ENCODE measurements around the gene ASB15. TPM values are rescaled to one million over a fixed set of nuclear protein-coding genes. Genes with fewer than 3 reads are reported as not detected.

Gene ASB15
- total RNA-seq, 1 experiment from 2014 or later, result not detected

GRCh38 chr7:123573896-123574467 lies 27.6 kb upstream of the ASB15 start:
- no peak overlapping the region for H3K4me3 ChIP-seq
- no peaks in the 10 kb centered on the region for H3K36me3 ChIP-seq
- no peak overlapping the region for H3K27ac ChIP-seq
- H3K4me1 ChIP-seq, result no peaks in the 10 kb centered on the region; the same call in 1 of the 2 replicates
- no peaks in the 10 kb centered on the region; the same call in 1 of the 2 replicates for H3K27me3 ChIP-seq
- no peak for DNase-seq
- H3K9me3 ChIP-seq (replicated peaks), result no peaks in the 10 kb centered on the region

- Histone ChIP-seq H3K36me3 (no peaks in the 10 kb centered on the region), H3K9me3 (replicated peaks) (no peaks in the 10 kb centered on the region), H3K4me3 (no peak overlapping the region), H3K27me3 (no peaks in the 10 kb centered on the region; the same call in none of the 2 replicates), H3K4me1 (no peaks in the 10 kb centered on the region), H3K27ac (no peak overlapping the region)
- no peak for DNase-seq
Measured at GRCh38 chr7:123579416-123579815, 22.2 kb upstream of the ASB15 start.

- Histone ChIP-seq H3K36me3 (no peaks in the 10 kb centered on the region), H3K9me3 (replicated peaks) (no peaks in the 10 kb centered on the region), H3K4me1 (no peaks in the 10 kb centered on the region), H3K4me3 (no peak overlapping the region), H3K27ac (no peak overlapping the region), H3K27me3 (no peaks in the 10 kb centered on the region; the same call in none of the 2 replicates)
- peak; percentile 19 to 54 for DNase-seq
Measured at GRCh38 chr7:123580406-123581161, 21.0 kb upstream of the ASB15 start.

- no peaks in the 10 kb centered on the region for H3K9me3 ChIP-seq (replicated peaks)
- H3K4me1 ChIP-seq, result no peaks in the 10 kb centered on the region
- H3K4me3 ChIP-seq, result no peak overlapping the region
- no peak overlapping the region for H3K27ac ChIP-seq
- no peaks in the 10 kb centered on the region; the same call in none of the 2 replicates for H3K27me3 ChIP-seq
- no peak for DNase-seq
- no peaks in the 10 kb centered on the region for H3K36me3 ChIP-seq
Measured at GRCh38 chr7:123581162-123581459, 20.5 kb upstream of the ASB15 start.

GRCh38 chr7:123583821-123584220 lies 17.8 kb upstream of the ASB15 start:
- Histone ChIP-seq H3K36me3 (no peaks in the 10 kb centered on the region), H3K4me3 (no peak overlapping the region), H3K27ac (no peak overlapping the region), H3K9me3 (replicated peaks) (no peaks in the 10 kb centered on the region), H3K4me1 (no peaks in the 10 kb centered on the region), H3K27me3 (no peaks in the 10 kb centered on the region; the same call in none of the 2 replicates)
- DNase-seq, result no peak

- no peak overlapping the region for H3K27ac ChIP-seq
- no peak overlapping the region for H3K4me3 ChIP-seq
- no peaks in the 10 kb centered on the region for H3K4me1 ChIP-seq
- DNase-seq, result no peak
- no peaks in the 10 kb centered on the region for H3K9me3 ChIP-seq (replicated peaks)
- H3K27me3 ChIP-seq, result no peaks in the 10 kb centered on the region
- no peaks in the 10 kb centered on the region for H3K36me3 ChIP-seq
Measured at GRCh38 chr7:123588376-123588775, 13.2 kb upstream of the ASB15 start.

GRCh38 chr7:123594813-123595241 lies 6.8 kb upstream of the ASB15 start:
- Histone ChIP-seq H3K4me3 (no peak overlapping the region), H3K27me3 (no peaks in the 10 kb centered on the region), H3K27ac (no peak overlapping the region), H3K4me1 (no peaks in the 10 kb centered on the region), H3K36me3 (no peaks in the 10 kb centered on the region), H3K9me3 (replicated peaks) (no peaks in the 10 kb centered on the region)
- DNase-seq, result peak; percentile 9 to 20

- no peak for DNase-seq
- Histone ChIP-seq H3K4me1 (no peaks in the 10 kb centered on the region), H3K36me3 (no peaks in the 10 kb centered on the region), H3K9me3 (replicated peaks) (no peaks in the 10 kb centered on the region), H3K27ac (no peak overlapping the region), H3K4me3 (no peak overlapping the region), H3K27me3 (no peaks in the 10 kb centered on the region)
Measured at GRCh38 chr7:123598657-123599056, 3.0 kb upstream of the ASB15 start.

- Histone ChIP-seq H3K9me3 (replicated peaks) (no peaks in the 10 kb centered on the region), H3K27ac (no peak overlapping the region), H3K4me1 (no peaks in the 10 kb centered on the region), H3K36me3 (no peaks in the 10 kb centered on the region), H3K27me3 (no peaks in the 10 kb centered on the region), H3K4me3 (no peak overlapping the region)
- DNase-seq, result no peak
Measured at GRCh38 chr7:123599766-123600165, 1.9 kb upstream of the ASB15 start.

- Histone ChIP-seq H3K27ac (no peak overlapping the region), H3K9me3 (replicated peaks) (no peaks in the 10 kb centered on the region), H3K4me3 (no peak overlapping the region), H3K27me3 (no peaks in the 10 kb centered on the region), H3K36me3 (no peaks in the 10 kb centered on the region), H3K4me1 (no peaks in the 10 kb centered on the region)
- DNase-seq, result no peak
Measured at GRCh38 chr7:123600876-123601275, 745 bp upstream of the ASB15 start.

GRCh38 chr7:123602648-123603047 lies 1.0 kb downstream of the ASB15 start:
- H3K9me3 ChIP-seq (replicated peaks), result no peaks in the 10 kb centered on the region
- no peaks in the 10 kb centered on the region for H3K36me3 ChIP-seq
- no peaks in the 10 kb centered on the region for H3K27me3 ChIP-seq
- no peak overlapping the region for H3K27ac ChIP-seq
- H3K4me3 ChIP-seq, result no peak overlapping the region
- DNase-seq, result no peak
- H3K4me1 ChIP-seq, result no peaks in the 10 kb centered on the region

- Histone ChIP-seq H3K4me1 (no peaks in the 10 kb centered on the region), H3K9me3 (replicated peaks) (no peaks in the 10 kb centered on the region), H3K4me3 (no peak overlapping the region), H3K27ac (no peak overlapping the region), H3K27me3 (no peaks in the 10 kb centered on the region), H3K36me3 (no peaks in the 10 kb centered on the region)
- no peak for DNase-seq
Measured at GRCh38 chr7:123604739-123605138, 3.1 kb downstream of the ASB15 start.

GRCh38 chr7:123607423-123607975 lies 5.9 kb downstream of the ASB15 start:
- Histone ChIP-seq H3K27ac (no peak overlapping the region), H3K4me3 (no peak overlapping the region), H3K9me3 (replicated peaks) (no peaks in the 10 kb centered on the region), H3K36me3 (no peaks in the 10 kb centered on the region), H3K4me1 (no peaks in the 10 kb centered on the region), H3K27me3 (no peaks in the 10 kb centered on the region)
- DNase-seq, result no peak

- peak; percentile 12 to 32 for DNase-seq
- H3K9me3 ChIP-seq (replicated peaks), result no peaks in the 10 kb centered on the region
- no peak overlapping the region for H3K4me3 ChIP-seq
- no peaks in the 10 kb centered on the region for H3K4me1 ChIP-seq
- no peaks in the 10 kb centered on the region for H3K36me3 ChIP-seq
- H3K27me3 ChIP-seq, result no peaks in the 10 kb centered on the region
- H3K27ac ChIP-seq, result no peak overlapping the region
Measured at GRCh38 chr7:123608991-123609882, 7.6 kb downstream of the ASB15 start.

- Histone ChIP-seq H3K27me3 (no peaks in the 10 kb centered on the region), H3K4me3 (no peak overlapping the region), H3K27ac (no peak overlapping the region), H3K36me3 (no peaks in the 10 kb centered on the region), H3K4me1 (no peaks in the 10 kb centered on the region), H3K9me3 (replicated peaks) (no peaks in the 10 kb centered on the region)
- no peak for DNase-seq
Measured at GRCh38 chr7:123609883-123610239, 8.2 kb downstream of the ASB15 start.

Measured in SJCRH30 (cell line).